Testis (tissue), 3 donors: ENCODE data around the gene UPP1. TPM values are rescaled to one million over a fixed set of nuclear protein-coding genes. Genes with fewer than 3 reads are reported as not detected.
A peak's percentile ranks its signal among the peaks of the same experiment; 100 is the strongest.

Source experiments
- DNase-seq: peaks from one replicate; pipeline ENCODE4 v3.0.0-alpha.2; 2019
- H3K27ac ChIP-seq, 2 donors: fragments of 200-600 bp; sonication (generic); one replicate each; pipeline ENCODE4 v1.5.1; 2019
- H3K27me3 ChIP-seq: fragments of 200-600 bp; sonication (generic); one replicate; pipeline ENCODE4 v1.5.1; 2019
- H3K36me3 ChIP-seq: fragments of 200-600 bp; sonication (generic); one replicate; pipeline ENCODE4 v1.5.1; 2017; ENCODE audit warnings: low read depth; ENCODE audit errors: missing control alignments
- H3K4me1 ChIP-seq: fragments of 200-600 bp; sonication (generic); one replicate; pipeline ENCODE4 v1.5.1; 2019
- H3K4me3 ChIP-seq, 2 donors: fragments of 200-600 bp; sonication (generic); one replicate each; pipeline ENCODE4 v1.5.1; 2017 to 2019
- H3K9me3 ChIP-seq: fragments of 200-600 bp; sonication (generic); one replicate; pipeline ENCODE4 v1.5.1; 2017
- POLR2A ChIP-seq: fragments of 450-650 bp; IDR thresholded peaks from one replicate; pipeline ENCODE4 v1.6.1; 2017; ENCODE audit warnings: antibody characterized with exemption, mild to moderate bottlenecking, moderate library complexity
- WGBS, 2 donors: methylation state at CpG; one replicate each; pipeline ENCODE4 v1.1.5; 2018; 5-methylcytosine and 5-hydroxymethylcytosine counted together
- intact Hi-C: fragments of 100-400 bp; cut with DNase I; formaldehyde crosslinking; loops from one replicate; pipeline ENCODE4 v1.15.1; 2023; ENCODE audit warnings: low total_unique reads
- polyA plus RNA-seq: library from polyadenylated mRNA; stranded (reverse); fragments of 350-450 nt; fragmentation: Illumina TruSeq; extraction: RNeasy Lipid Tissue Mini Kit (QIAGEN cat#74804); gene quantifications from one replicate; pipeline ENCODE4 v1.2.3, GENCODE V29; 2014; ENCODE audit warnings: low read depth, low replicate concordance; ENCODE audit not compliant: insufficient read depth
- total RNA-seq, 2 donors: library from RNA; depleted of rRNA; stranded (reverse); fragments of >200 nt; gene quantifications; one replicate each; pipeline ENCODE4 v1.2.3, GENCODE V29; 2016
- TF ChIP-seq, protein P1 (sequence below), 3 experiments: fragments of 450-650 bp in 2 of 3; fragments of 200-600 bp in 1 of 3; sonication (generic) in 1 of 3; IDR thresholded peaks; one replicate each; pipeline ENCODE4 v1.5.1; 2016 to 2019; ENCODE audit warnings: antibody characterized with exemption in 3 of 3, mild to moderate bottlenecking in 2 of 3, moderate library complexity in 1 of 3

Gene UPP1
- total and polyA plus RNA-seq, 3 donors from 2014 or later, result 13.1 to 20.8 (median 17.2) TPM

GRCh38 chr7:48150086-48150485, 61.0 kb downstream of the UPP1 start:
- TF ChIP-seq POLR2A, result no peak
- TF ChIP-seq, protein P1, sequence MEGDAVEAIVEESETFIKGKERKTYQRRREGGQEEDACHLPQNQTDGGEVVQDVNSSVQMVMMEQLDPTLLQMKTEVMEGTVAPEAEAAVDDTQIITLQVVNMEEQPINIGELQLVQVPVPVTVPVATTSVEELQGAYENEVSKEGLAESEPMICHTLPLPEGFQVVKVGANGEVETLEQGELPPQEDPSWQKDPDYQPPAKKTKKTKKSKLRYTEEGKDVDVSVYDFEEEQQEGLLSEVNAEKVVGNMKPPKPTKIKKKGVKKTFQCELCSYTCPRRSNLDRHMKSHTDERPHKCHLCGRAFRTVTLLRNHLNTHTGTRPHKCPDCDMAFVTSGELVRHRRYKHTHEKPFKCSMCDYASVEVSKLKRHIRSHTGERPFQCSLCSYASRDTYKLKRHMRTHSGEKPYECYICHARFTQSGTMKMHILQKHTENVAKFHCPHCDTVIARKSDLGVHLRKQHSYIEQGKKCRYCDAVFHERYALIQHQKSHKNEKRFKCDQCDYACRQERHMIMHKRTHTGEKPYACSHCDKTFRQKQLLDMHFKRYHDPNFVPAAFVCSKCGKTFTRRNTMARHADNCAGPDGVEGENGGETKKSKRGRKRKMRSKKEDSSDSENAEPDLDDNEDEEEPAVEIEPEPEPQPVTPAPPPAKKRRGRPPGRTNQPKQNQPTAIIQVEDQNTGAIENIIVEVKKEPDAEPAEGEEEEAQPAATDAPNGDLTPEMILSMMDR (IDR thresholded peaks at IDR 0.05), result no peak
- intact Hi-C loops, result no loop called here
- Histone ChIP-seq H3K4me3 (no peak overlapping the region), H3K36me3 (no peaks in the 10 kb centered on the region), H3K4me1 (no peaks in the 10 kb centered on the region), H3K9me3 (no peaks in the 10 kb centered on the region), H3K27me3 (no peaks in the 10 kb centered on the region), H3K27ac (no peak overlapping the region)
- DNase-seq, result no peak
- WGBS, 2 donors, result 79 to 96% methylated on average over 3 of the region's 3 CpGs

DNA sequence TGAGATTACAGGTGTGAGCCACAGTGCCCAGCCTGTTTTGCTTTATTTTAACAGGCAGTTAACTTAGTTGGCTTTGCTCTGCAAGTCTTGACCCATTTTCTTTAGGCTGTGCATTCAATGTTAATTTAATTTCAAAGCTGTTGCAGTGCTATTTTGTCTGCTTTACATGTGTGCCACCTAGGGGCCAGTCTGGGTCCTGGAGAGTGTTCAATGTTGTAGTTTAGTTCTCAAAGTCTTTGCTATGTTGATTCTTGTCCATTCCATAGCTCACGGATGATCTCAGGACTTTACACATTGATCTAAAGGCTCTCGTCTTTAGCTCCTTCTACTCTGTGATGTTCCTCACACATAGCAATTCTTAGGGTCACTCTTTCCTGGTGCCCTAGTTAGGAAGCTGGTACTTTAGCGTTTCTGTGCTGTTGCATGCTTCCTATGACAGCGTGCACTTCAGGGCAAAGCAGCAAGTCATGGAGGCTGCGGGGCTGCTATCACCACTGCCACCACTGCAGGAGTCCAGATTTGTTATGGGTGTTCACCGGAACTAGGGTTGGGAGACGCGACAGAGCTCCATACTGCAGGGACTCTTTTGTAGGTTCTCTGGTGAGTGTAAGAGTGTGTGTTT, 65.8 kb downstream of the UPP1 start:
- intact Hi-C loops, result no loop called here
- Histone ChIP-seq H3K27me3 (no peaks in the 10 kb centered on the region), H3K4me3 (no peak overlapping the region), H3K27ac (no peak overlapping the region), H3K4me1 (no peaks in the 10 kb centered on the region), H3K9me3 (no peaks in the 10 kb centered on the region), H3K36me3 (no peaks in the 10 kb centered on the region)
- no peak for TF ChIP-seq POLR2A
- TF ChIP-seq, protein P1 (IDR thresholded peaks at IDR 0.05), result peak; percentile 13 to 33 (median 17)
- DNase-seq, result peak; percentile 41
- WGBS, 2 donors, result 82% methylated on average over 8 of the region's 8 CpGs

Other genes starting within 250 kb of the UPP1 start
- 1 to 10 TPM; 4.0 to 4.8 TPM for gene PKD1L1, start 140.8 kb upstream of the UPP1 start, total RNA-seq
- gene PKD1L1, start 140.8 kb upstream of the UPP1 start, polyA plus RNA-seq, result 4.2 TPM
- gene HUS1, start 109.7 kb upstream of the UPP1 start, total RNA-seq, result 10 to 100 TPM; 39.4 to 40.3 TPM
- 18.4 TPM for gene HUS1, start 109.7 kb upstream of the UPP1 start, polyA plus RNA-seq
- 10 to 100 TPM; 12.8 to 29.1 TPM for gene SUN3, start 60.2 kb upstream of the UPP1 start, total RNA-seq
- 64.5 TPM for gene SUN3, start 60.2 kb upstream of the UPP1 start, polyA plus RNA-seq
- 10 to 100 TPM in 1 of 2 donors, 1 to 10 TPM in 1; 2.8 to 12.3 TPM for gene C7orf57, start 53.7 kb upstream of the UPP1 start, total RNA-seq
- 7.8 TPM for gene C7orf57, start 53.7 kb upstream of the UPP1 start, polyA plus RNA-seq
- gene ABCA13, start 82.2 kb downstream of the UPP1 start, total RNA-seq, result 1 to 10 TPM; 4.3 to 7.3 TPM
- gene ABCA13, start 82.2 kb downstream of the UPP1 start, polyA plus RNA-seq, result 3.5 TPM